Stimulated activated CD8-positive, alpha-beta memory T cell treated with anti-CD3 and anti-CD28 coated beads, Interleukin-7, amount 100 ng/mL, for 24 hours (primary cell): ENCODE measurements around the gene MEGF10.
"Not testable (repeated sequence)": the region's sequence is repeated elsewhere in the genome, so short reads cannot be mapped to it uniquely, and the experiment has no call there.

Experiments used
- DNase-seq: peaks from one replicate; pipeline ENCODE4 v3.0.0-alpha.2; 2020; ENCODE audit warnings: low read depth

Gene MEGF10

DNA sequence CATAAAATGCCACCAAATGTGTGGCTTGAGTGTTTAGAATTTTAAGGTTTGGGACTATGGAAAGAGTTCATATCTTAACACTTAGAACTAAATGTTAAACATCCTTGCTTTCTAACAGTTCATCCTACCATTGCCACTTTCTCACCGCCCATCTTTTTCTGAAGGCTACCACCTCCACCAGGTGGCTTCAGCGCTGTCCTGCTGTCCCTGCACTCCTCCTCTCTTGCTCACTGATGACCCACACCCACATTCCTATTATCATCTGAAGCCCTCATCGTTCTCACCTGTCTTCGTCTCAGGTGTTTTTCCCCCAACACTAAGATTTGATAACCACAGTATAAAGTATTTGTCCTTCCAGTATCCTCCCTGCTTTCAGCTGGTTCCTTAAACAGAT lies 7.4 kb downstream of the MEGF10 start:
- DNase-seq, result no peak

DNA sequence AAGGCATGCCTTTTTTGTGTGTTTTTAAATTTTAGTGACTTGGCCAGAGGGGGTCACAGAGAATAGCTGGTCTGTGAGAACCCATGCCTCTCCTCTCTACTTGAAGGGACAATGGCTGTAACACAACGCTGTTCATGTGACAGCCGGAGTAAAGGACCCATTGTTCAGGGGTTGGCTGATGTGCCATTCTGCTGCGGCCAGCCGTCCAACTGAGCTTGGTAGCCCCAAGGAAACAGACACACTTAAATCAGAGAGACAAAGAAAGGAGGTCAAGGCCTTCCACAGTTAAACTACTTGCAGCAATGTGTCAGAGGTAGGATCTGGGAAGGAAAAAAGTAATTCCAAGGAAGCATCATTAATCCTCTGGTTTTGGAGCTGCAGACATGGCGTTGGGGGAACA lies 8.1 kb downstream of the MEGF10 start:
- no peak for DNase-seq

DNA sequence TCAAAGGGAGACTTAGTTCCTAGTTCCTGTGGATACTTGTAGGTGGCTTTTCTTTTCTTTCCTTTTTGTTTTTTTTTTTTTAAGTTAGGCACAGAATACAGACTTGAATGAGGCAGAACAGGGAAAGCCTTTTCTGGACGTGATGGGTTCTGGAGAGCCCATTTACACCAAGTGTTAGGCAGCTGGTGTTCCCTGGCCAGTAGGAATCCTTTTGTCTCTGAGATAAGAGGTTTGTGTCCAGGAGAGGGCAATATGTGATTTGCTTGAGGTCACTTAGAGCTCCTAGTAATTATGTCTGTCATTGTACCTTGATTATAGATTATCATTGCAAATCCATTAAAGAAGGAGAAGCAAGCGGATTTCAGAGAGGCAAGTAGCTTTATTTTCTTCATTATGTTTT lies 9.1 kb downstream of the MEGF10 start:
- no peak for DNase-seq

DNA sequence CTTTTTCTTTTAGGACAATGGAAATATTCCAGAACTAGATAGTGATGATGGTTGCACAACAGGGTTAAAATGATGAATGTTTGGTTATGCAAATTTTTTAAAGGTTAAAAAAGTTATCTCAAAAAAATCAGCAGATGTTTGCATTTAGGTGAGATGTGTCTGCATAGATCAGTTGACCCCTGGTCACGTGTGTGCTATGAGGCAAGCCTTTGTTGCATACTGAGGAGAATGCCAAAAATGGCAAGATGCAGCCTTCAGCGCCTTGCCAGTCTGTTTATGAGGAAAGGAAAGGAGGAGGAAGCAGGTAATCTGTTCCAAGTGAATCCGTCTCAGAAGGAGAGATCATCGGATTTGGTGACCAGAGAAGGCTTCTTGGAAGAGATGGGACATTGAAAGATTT lies 11.9 kb downstream of the MEGF10 start:
- DNase-seq, result no peak

DNA sequence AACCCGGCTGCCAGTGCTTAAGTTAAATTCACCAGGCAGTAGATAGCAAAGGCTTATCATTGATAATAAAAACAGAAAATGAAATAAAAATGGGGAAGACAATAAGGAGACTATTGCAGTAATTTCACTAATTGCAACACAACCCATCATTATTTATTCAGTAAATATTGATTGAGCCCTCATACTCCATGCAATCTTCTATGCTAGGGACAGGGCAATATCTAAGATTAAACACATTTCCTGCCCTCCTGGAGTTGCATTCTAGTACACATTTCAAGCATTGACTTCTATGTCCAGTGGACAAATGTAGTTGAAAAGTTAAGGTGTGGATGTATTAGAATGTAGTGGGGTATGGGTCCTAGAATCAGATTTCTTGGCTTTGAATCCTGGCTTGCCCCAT lies 12.8 kb downstream of the MEGF10 start:
- no peak for DNase-seq

DNA sequence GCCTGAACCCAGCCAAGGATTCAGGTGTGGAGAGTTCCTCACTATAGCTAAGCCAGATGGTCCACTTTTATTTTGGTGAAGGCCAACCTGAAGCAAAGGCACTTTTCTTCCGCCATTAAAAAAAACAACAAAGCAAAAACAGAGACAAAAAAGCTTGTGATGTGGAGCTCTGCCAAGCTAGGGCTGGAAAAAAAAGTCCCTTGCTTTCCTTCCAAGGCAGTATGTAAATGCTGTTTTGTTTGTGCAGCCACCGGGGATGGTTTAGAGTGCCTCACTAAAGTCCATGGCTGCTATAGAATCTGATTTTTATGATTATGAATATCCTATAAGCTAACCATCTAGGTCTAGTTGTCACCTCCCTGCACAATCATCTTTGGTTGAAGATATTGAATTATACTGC lies 14.9 kb downstream of the MEGF10 start:
- no peak for DNase-seq

DNA sequence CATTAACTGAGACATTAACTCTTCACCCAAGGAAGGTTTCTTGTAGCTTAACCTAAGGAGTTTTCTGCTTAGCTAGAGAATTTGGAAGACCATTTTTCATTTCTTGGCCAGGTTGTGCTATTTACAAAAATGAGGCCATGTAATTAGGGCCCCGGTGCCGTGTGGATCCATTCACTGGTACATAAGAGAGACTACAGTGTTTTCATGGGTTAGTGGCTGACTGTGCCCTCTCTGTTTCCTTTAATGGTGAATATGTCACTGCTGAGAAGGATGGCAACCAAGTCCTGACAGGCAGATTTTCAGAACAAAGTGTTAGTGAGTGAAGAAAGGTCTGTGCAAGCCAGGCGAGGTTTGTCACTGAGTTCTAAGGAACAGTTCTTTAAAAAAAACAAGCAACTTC lies 15.4 kb downstream of the MEGF10 start:
- DNase-seq, result no peak

DNA sequence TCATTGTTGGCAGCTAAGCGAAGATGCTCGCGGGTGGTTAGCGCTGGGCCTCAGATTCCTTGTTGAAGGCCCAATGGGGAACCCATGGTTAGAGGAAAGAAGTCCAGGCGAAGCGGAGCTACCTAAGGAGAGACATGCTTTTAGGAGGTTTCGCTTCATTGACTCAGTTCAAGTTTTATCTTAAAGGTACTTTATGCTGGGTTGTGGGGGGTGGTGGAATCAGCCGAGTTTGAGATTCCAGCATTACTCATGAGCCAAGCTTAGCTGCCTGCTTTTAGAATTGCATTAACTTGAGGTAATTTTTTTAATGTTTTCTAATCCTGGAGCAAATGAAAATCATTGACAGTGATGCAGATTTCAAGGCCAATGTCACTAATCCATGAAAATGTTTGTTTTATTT lies 16.1 kb downstream of the MEGF10 start:
- DNase-seq, result no peak

DNA sequence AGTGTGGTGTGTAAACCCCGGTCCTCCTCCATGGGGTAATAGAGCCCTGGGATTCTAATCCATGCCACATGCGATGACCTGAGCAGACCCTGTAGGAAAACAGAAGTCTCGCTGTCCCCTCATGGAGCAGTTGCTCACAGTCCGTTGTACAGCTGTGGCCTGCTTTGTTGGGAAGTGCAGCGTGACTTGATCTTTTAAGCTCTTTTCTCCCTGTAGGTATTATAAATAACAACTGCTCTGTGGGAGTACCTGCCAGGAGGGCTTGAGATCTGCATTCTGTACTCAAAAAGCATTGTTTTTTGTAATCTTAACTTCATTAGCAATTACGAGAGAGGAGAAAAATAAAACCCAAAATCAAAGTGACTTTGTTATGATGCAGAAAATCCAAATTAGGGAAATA lies 17.3 kb downstream of the MEGF10 start:
- DNase-seq, result no peak

DNA sequence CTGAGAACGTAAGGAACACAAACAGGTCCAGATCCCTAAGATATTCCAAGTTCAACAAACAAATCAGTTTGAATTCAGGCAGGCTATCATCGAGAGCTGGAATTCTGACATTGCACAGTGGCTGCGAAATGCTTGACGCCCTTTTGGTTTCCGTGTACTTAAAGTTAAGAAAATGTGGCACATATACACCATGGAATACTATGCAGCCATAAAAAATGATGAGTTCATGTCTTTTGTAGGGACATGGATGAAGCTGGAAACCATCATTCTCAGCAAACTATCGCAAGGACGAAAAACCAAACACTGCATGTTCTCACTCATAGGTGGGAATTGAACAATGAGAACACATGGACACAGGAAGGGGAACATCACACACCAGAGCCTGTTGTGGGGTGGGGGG lies 17.7 kb downstream of the MEGF10 start:
- not testable (repeated sequence) for DNase-seq

DNA sequence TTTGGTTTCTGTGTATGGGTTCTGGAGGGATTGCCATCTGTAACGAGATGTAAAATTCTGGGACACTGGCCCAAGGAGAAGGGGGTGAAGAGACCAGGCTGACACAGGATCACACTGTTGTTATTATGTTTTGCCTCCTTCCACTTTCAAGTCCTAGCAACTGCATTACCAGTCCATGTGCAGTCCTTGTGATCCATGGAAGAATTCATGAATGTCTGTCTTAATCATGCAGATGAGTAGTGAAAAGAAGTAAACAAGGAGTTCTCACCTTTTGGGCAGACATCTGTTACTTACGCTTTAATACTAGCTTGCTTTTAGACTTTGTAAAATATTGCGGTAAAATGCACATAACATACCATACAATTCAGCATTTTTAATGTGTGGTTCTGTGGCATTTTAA lies 18.3 kb downstream of the MEGF10 start:
- no peak for DNase-seq

DNA sequence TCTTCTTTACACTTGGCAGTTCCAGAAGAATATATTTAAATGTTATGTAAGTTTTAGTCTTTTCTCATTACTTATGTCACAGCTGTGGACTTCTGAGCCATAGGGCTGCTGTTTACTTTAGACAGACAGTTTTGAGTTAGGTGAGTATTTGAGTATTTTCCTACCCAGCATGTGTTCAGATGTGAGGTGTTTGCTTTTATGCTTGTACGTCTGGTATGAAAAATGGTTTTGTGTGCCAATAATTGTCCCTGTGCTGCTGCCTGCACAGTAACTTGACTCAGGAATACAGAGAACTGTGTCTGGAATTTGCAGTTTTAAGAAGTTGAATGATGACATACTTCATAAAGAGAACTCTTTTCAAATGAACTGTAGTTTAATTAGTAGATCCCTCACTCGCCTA lies 20.8 kb downstream of the MEGF10 start:
- DNase-seq, result no peak

DNA sequence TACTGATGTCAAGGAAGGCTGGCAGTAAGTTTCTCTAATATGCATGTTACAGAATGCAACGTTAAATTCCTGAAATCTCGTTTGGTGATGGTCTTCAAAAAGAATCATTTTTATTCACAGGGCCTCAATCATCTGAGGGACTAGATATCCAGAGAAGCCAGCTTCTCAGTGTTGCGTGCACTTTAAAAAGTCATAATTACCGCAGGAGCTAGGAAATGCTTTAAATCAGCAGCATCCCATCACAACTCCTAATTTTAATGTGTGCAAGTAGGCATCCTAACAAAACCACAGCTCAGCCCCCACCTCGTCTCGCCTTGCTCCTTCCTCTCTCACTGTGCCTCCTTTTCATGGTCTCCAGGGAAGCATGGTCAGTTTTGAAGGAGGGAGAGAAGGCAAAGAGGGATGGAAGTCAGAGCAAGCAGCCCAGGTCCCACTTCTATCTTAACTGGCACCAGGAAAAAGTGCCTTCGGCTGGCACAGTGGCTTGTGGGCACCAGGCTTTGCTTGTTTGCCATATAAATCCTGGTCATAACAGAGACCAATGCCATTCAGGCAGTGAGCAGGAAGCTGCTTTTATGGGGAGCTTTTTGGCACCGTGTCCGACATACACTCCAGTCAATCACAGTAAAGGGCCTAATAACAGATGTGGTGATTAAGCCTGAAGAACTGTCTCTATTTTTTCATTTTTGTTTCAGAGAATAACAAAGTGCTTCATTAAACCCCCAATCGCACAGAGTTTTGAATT lies 21.4 kb downstream of the MEGF10 start:
- DNase-seq, result no peak

DNA sequence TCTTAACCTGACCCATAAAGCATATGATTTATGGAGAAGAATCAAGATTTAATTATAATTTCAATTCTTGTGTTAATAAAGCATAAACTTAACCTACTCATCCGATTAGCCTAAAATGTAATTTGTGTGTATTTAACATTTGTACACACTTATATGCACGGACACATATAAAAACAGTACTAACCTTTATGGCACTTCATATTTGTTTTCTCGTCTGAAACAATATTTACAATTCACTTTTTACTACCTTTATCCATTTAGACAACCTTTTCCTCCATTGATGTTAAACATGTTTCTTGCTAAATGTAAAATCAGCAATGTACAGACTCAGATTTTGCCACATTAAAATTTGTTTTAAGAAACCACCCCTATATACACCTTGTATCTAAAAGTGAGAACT lies 22.8 kb downstream of the MEGF10 start:
- DNase-seq, result no peak

DNA sequence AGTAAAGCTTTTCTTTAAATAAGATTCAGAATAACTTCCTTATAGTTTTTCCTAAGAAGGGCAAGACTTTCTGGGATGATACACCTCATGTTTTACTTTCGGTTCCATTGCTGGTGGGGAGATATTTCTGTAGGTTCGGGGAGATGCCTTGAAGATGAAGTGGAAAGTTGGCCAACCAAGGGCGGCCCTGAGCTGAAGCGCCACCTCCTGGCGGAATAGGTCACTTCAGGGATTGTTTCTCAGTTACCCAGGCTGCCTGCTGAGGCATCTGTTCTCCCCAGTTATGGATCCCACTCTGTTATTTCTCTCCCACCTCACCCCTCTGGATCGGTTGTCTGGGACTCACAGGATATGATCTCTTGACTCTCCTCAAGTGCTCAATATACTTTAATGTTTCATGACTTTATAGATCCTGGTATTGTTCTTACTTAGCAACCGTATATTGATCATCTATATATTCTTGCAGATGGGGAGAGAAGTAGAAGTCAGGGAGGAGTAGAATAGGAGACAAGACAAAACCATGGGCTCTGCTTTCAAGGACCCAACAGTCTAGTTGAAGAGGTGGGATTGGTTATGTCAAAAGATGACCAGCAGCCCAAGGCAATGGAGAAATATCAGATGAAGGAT lies 23.4 kb downstream of the MEGF10 start:
- peak; percentile 40 for DNase-seq

DNA sequence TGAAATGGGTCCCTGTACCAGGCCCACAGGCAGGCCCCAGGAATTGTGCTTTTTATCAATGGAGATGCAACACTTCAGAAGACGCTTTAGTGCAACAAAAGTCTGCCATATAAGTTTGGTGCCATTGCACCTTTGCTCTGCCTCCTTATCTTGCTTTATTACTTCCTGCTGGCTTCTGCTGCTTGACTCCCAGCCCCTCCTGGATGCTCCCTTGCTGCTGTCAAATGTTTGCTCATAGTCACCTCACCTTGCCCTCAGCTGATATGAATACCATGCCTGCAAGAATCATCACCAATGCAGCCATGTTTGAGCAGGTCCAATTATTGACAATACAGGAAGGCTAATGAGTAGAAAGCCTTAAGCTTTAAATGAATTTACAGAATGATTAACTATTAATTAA lies 25.4 kb downstream of the MEGF10 start:
- DNase-seq, result no peak

DNA sequence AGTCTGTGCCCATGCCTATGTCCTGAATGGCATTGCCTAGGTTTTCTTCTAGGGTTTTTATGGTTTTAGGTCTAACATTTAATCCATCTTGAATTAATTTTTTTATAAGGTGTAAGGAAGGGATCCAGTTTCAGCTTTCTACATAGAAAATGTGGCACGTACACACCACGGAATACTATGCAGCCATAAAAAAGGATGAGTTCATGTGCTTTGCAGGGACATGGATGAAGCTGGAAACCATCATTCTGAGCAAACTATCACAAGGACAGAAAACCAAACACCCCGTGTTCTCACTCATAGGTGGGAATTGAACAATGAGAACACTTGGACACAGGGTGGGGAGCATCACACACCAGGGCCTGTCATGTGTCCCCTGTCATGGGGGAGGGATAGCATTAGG lies 26.8 kb downstream of the MEGF10 start:
- DNase-seq, result not testable (repeated sequence)

DNA sequence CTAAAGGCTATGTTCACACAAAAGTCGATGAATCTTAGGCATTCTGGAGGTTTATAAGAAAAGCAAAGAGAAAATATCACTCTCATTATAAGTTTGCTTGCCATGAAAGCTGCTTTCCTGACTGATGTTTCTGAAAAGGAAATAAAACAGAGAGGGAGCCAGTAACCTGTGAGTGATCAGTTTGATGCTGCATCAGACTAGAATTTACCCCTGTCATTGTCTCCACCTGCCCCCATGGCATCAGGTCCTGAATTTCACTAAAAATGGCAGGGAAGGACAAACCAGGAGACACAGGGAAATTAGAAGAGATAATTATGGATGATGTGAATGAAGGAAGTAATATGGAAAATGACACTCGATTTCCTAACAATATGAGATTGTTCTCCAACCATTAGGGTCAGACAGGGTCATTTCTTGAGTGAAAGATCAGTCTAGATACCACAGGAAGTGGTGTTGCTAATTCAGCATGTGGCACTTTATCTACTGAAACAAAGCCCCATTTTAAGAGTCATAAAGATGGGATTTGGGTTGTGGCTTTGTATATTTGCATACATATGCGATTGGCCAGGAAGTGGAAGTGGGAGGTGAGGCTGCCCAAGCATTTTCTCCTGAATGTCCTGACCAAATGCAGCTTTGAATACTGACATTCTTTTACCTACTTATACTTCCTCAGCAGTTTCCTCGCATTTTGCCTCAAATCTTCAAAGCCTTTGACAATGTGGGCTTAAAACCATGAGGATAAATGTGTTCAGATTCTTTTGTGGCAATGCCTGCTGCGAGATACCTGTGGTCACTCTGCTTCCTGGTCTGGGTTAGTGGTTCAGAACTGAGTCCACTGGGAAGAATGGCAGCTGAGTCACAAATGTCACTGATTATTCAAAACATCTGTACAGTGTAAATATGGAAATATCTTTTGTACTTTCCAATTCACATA lies 29.7 kb downstream of the MEGF10 start:
- no peak for DNase-seq

DNA sequence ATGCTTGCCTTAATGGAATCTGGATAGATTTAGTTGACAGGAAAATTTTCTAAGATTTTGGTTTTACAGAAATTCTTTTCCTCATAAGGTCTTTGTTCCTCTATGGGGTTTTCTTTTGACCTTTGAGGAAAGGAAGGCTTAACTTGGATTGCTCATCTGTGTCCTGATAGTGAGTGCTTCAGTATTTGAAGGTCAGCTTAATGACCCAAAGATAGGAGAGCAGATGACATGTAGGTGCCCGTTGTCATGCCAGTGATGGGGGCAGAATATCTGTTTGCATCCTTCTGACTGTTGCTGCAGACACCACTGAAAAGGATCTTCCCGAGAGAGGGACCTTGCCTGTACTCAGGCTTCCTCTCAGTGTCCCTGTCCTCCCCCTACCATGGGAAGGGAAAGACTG lies 30.9 kb downstream of the MEGF10 start:
- no peak for DNase-seq

DNA sequence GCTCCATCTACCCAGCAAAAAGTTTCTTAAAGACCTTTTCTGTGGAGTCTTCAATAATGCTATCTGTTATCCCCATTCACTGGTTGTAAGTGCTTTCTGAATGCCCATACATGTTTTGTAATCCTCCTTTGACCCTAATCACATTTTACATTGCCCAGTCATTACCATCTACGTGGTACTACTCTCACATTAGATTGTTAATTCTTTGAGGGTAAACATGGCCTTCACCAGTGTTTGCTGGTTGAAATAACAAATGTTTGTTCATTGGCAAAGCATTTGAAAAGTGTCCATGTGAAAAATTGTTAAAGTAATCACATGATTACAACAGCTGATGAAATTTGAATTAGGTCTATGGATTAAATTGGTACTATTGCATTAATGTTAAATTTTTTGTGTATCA lies 31.8 kb downstream of the MEGF10 start:
- no peak for DNase-seq

DNA sequence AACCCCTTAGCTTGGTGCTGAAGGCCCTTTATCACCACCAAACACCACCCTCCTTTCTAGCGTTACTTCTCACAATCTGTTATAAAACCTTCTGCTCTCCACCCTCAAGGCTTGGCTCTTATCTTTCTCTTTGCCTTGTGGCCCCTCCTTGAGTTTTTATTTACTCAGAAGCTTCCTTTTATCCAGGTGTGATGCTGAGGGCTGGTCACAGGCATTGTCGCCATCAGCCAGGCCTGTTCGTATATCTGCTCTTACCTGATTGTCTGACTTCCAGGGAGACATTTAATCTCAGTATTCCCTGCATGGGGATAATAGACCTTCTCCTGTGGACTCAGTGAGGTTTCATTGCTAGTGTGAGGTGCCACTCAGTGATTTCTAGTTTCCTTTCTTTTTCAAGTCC lies 34.2 kb downstream of the MEGF10 start:
- no peak for DNase-seq

DNA sequence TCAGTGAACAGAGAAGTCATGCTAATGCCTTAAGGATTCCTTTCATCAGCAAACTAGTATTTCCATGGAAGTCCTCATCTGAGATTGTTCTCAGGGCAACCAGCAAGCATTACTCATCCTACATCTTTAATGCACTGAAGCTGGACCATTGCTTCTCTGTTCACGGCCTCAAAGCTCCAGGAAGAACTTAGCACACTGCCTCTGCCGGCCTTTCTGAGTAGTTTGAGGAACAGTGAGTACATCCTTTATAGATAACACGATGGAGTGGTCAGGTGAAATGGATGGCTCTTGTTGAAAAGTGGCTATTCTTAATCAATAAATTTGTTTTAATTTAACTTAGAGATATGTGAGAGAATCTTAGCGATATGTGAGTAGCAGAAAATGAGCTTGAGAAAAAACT lies 35.8 kb downstream of the MEGF10 start:
- DNase-seq, result no peak
